Endothelial cell of hepatic sinusoid (primary cell): ENCODE measurements around the gene TUBGCP6.
"Not testable (repeated sequence)": the region's sequence is repeated elsewhere in the genome, so short reads cannot be mapped to it uniquely, and the experiment has no call there.

Source experiments
- in situ Hi-C: cut with HindIII; loops from 2 replicates; pipeline ENCODE4 v1.10.0; 2017; ENCODE audit warnings: low sequenced_read_pairs

TUBGCP6 gene

GRCh38 chr22:50173311-50173982 is 71.4 kb downstream of the TUBGCP6 start:
- in situ Hi-C loops: no loop called here

GRCh38 chr22:50171965-50172421 is 72.8 kb downstream of the TUBGCP6 start:
- in situ Hi-C loops: no loop called here

- in situ Hi-C loops: no loop called here
These were observed 73.4 kb downstream of the TUBGCP6 start for GRCh38 chr22:50171319-50171964.

GRCh38 chr22:50170453-50171318 is 74.1 kb downstream of the TUBGCP6 start, which contains the start of gene PANX2:
Gene PANX2 (plus strand): TSS chr22:50170731. CDS start chr22:50170731, 0 bp downstream.
- in situ Hi-C loops: no loop called here

- in situ Hi-C loops: no loop called here
These were observed 75.0 kb downstream of the TUBGCP6 start for GRCh38 chr22:50169774-50170341.

GRCh38 chr22:50169181-50169759 is 75.6 kb downstream of the TUBGCP6 start:
- in situ Hi-C loops: no loop called here

- in situ Hi-C loops: not testable (repeated sequence)
These were observed 76.2 kb downstream of the TUBGCP6 start for GRCh38 chr22:50168490-50169180.

DNA sequence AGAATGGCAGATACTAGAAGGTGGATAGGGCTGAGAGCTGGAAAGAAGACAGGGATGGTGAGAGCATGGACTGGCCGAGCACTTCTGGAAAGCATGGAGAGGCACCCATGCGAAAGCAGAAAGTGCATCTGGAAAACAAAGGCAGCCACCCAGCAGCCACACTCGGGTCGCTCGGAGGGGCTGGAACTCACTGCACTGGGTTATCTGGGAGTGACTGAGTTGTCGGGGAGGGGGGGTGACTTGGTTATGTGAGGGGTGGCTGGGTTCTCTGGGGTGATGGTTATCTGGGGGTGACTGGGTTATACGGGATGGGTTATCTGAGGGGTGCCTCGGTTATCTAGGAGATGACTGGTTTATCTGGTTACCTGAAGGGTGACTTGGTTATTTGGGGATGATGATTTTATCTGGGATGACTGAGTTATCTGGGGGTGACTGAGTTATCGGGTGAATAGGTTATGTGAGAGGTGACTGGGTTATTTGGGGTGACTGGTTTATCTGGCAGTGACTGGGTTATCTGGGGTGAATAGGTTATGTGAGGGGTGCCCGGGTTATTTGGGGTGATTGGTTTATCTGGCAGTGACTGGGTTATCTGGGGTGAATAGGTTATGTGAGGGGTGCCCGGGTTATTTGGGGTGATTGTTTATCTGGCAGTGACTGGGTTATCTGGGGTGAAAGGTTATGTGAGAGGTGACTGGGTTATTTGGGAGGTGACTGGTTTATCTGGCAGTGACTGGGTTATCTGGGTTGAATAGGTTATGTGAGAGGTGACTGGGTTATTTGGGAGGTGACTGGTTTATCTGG is 76.9 kb downstream of the TUBGCP6 start:
- in situ Hi-C loops: no loop called here
